ENCODE data around the gene PGBD2. TPM values are rescaled to one million over a fixed set of nuclear protein-coding genes. Genes with fewer than 3 reads are reported as not detected.

Gene PGBD2
- total and polyA plus RNA-seq, 2 of the 13 experiments (the other 11 are each of a cell fraction or from before 2014, with no cell fraction given), result 6.0 to 7.4 TPM

DNA sequence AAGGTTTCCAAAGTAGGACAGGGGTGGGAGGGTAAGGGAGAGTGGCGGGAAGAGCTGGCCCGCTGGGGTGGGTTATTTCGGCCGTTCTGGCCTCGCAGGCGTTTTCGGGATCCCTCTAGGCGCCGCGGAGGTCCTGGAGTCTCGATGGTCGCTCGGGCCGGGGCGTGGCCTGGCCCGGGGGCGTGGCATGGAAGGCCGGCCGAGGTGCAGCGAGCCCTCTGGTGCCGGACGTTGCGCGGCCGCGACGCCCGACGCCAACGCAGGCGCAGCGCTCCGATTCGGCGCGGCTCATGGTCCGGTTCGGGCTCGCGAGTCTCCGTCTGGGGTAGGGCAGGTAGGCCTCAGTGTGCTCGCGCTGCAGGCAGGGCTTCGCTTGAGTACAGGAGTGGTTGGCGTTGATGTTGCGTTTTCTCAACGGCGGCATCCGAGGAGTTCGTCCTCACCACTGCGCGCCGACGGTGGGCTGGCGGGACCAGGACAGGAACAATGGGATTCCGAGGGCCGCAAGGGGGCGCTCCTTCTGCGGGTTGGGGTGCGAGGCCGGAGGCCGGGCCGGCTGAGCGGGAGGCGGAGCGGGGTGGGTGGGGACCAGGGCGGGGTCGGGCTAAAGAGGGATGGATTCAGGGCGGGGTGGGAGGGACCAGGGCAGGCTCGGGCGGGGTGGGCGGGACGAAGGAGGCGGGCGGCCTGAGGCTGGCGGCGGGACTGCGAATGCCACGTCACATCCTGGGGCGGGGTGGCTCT is at the start of gene PGBD2 (continued):
- TF ChIP-seq, protein P1, sequence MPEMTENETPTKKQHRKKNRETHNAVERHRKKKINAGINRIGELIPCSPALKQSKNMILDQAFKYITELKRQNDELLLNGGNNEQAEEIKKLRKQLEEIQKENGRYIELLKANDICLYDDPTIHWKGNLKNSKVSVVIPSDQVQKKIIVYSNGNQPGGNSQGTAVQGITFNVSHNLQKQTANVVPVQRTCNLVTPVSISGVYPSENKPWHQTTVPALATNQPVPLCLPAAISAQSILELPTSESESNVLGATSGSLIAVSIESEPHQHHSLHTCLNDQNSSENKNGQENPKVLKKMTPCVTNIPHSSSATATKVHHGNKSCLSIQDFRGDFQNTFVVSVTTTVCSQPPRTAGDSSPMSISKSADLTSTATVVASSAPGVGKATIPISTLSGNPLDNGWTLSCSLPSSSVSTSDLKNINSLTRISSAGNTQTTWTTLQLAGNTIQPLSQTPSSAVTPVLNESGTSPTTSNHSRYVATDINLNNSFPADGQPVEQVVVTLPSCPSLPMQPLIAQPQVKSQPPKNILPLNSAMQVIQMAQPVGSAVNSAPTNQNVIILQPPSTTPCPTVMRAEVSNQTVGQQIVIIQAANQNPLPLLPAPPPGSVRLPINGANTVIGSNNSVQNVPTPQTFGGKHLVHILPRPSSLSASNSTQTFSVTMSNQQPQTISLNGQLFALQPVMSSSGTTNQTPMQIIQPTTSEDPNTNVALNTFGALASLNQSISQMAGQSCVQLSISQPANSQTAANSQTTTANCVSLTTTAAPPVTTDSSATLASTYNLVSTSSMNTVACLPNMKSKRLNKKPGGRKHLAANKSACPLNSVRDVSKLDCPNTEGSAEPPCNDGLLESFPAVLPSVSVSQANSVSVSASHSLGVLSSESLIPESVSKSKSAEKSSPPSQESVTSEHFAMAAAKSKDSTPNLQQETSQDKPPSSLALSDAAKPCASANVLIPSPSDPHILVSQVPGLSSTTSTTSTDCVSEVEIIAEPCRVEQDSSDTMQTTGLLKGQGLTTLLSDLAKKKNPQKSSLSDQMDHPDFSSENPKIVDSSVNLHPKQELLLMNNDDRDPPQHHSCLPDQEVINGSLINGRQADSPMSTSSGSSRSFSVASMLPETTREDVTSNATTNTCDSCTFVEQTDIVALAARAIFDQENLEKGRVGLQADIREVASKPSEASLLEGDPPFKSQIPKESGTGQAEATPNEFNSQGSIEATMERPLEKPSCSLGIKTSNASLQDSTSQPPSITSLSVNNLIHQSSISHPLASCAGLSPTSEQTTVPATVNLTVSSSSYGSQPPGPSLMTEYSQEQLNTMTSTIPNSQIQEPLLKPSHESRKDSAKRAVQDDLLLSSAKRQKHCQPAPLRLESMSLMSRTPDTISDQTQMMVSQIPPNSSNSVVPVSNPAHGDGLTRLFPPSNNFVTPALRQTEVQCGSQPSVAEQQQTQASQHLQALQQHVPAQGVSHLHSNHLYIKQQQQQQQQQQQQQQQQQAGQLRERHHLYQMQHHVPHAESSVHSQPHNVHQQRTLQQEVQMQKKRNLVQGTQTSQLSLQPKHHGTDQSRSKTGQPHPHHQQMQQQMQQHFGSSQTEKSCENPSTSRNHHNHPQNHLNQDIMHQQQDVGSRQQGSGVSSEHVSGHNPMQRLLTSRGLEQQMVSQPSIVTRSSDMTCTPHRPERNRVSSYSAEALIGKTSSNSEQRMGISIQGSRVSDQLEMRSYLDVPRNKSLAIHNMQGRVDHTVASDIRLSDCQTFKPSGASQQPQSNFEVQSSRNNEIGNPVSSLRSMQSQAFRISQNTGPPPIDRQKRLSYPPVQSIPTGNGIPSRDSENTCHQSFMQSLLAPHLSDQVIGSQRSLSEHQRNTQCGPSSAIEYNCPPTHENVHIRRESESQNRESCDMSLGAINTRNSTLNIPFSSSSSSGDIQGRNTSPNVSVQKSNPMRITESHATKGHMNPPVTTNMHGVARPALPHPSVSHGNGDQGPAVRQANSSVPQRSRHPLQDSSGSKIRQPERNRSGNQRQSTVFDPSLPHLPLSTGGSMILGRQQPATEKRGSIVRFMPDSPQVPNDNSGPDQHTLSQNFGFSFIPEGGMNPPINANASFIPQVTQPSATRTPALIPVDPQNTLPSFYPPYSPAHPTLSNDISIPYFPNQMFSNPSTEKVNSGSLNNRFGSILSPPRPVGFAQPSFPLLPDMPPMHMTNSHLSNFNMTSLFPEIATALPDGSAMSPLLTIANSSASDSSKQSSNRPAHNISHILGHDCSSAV (CRISPR knock-in tag; IDR thresholded peaks at IDR 0.05; ENCODE audit: borderline replicate concordance), result no peak
- TF ChIP-seq, protein P2, sequence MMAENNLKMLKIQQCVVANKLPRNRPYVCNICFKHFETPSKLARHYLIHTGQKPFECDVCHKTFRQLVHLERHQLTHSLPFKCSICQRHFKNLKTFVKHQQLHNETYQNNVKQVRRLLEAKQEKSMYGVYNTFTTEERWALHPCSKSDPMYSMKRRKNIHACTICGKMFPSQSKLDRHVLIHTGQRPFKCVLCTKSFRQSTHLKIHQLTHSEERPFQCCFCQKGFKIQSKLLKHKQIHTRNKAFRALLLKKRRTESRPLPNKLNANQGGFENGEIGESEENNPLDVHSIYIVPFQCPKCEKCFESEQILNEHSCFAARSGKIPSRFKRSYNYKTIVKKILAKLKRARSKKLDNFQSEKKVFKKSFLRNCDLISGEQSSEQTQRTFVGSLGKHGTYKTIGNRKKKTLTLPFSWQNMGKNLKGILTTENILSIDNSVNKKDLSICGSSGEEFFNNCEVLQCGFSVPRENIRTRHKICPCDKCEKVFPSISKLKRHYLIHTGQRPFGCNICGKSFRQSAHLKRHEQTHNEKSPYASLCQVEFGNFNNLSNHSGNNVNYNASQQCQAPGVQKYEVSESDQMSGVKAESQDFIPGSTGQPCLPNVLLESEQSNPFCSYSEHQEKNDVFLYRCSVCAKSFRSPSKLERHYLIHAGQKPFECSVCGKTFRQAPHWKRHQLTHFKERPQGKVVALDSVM (CRISPR knock-in tag; IDR thresholded peaks at IDR 0.05), result peak; percentile 82
- TF ChIP-seq PRMT3 (CRISPR knock-in tag; IDR thresholded peaks at IDR 0.05; ENCODE audit: borderline replicate concordance, low read depth) (no peak; the same call in 1 of the 2 replicates), SNAPC2 (CRISPR knock-in tag; IDR thresholded peaks at IDR 0.05) (peak; percentile 56; the same call in 1 of the 2 replicates), SKI (IDR thresholded peaks at IDR 0.05; ENCODE audit: partially characterized antibody) (peak; percentile 84), ZNF230 (CRISPR knock-in tag; IDR thresholded peaks at IDR 0.05) (peak; percentile 97), TCF12 (IDR thresholded peaks at IDR 0.05) (no peak), TCF12 (CRISPR knock-in tag; IDR thresholded peaks at IDR 0.05) (peak; percentile 72; the same call in 1 of the 2 replicates), ZNF331 (CRISPR knock-in tag; IDR thresholded peaks at IDR 0.05) (peak; percentile 71; the same call in 1 of the 2 replicates), RNF2 (conservative IDR thresholded peaks at IDR 0.05; ENCODE audit: low read depth) (peak; percentile 93), ARNT (IDR thresholded peaks at IDR 0.05) (no peak), ZNF121 (CRISPR knock-in tag; IDR thresholded peaks at IDR 0.05) (peak; percentile 73), ARNT2 (CRISPR knock-in tag; IDR thresholded peaks at IDR 0.05; ENCODE audit: low read depth) (peak; percentile 96), TEAD2 (CRISPR knock-in tag; IDR thresholded peaks at IDR 0.05) (no peak), ZNF432 (CRISPR knock-in tag; IDR thresholded peaks at IDR 0.05; ENCODE audit: borderline replicate concordance) (no peak)
- TF ChIP-seq, protein P3, sequence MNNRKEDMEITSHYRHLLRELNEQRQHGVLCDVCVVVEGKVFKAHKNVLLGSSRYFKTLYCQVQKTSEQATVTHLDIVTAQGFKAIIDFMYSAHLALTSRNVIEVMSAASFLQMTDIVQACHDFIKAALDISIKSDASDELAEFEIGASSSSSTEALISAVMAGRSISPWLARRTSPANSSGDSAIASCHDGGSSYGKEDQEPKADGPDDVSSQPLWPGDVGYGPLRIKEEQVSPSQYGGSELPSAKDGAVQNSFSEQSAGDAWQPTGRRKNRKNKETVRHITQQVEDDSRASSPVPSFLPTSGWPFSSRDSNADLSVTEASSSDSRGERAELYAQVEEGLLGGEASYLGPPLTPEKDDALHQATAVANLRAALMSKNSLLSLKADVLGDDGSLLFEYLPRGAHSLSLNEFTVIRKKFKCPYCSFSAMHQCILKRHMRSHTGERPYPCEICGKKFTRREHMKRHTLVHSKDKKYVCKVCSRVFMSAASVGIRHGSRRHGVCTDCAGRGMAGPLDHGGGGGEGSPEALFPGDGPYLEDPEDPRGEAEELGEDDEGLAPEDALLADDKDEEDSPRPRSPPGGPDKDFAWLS (CRISPR knock-in tag; IDR thresholded peaks at IDR 0.05; ENCODE audit: borderline replicate concordance), result peak; percentile 70; the same call in 1 of the 2 replicates
- TF ChIP-seq, protein P4, sequence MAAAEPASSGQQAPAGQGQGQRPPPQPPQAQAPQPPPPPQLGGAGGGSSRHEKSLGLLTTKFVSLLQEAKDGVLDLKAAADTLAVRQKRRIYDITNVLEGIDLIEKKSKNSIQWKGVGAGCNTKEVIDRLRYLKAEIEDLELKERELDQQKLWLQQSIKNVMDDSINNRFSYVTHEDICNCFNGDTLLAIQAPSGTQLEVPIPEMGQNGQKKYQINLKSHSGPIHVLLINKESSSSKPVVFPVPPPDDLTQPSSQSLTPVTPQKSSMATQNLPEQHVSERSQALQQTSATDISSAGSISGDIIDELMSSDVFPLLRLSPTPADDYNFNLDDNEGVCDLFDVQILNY (CRISPR knock-in tag; conservative IDR thresholded peaks at IDR 0.05), result peak; percentile 79; the same call in 1 of the 2 replicates

All from HepG2 (cell line).